H1 (cell line): ENCODE data around the gene COTL1. TPM values are rescaled to one million over a fixed set of nuclear protein-coding genes. Genes with fewer than 3 reads are reported as not detected.

ENCODE experiments used
- BRCA1 ChIP-seq: IDR thresholded peaks from 2 replicates; pipeline ENCODE4 v1.6.1; 2012; ENCODE audit warnings: low read depth, low read length, improper control_type of control experiment
- HDAC2 ChIP-seq, 2 experiments: fragments of 300-600 bp in 1 of 2; sonication (generic) in 1 of 2; IDR thresholded peaks; 2 replicates each; pipeline ENCODE4 v1.6.1; 2011 to 2012; ENCODE audit warnings: low read depth in 2 of 2, low read length in 2 of 2, mild to moderate bottlenecking in 2 of 2, moderate library complexity in 2 of 2, borderline replicate concordance in 1 of 2, inconsistent platforms in 1 of 2
- RAD21 ChIP-seq, 2 experiments: IDR thresholded peaks in 1 of 2; conservative IDR thresholded peaks in 1 of 2; 2 replicates each; pipeline ENCODE4 v1.6.1; 2011; ENCODE audit warnings: low read depth in 2 of 2, low read length in 2 of 2, improper control_type of control experiment in 1 of 2, inconsistent platforms in 1 of 2, mild to moderate bottlenecking in 1 of 2, moderate library complexity in 1 of 2
- polyA plus RNA-seq, 7 experiments: library from polyadenylated mRNA; depleted of rRNA in 3 of 7; stranded (reverse) in 5 of 7; unstranded in 2 of 7; fragments of >200 nt in 5 of 7; fragments of 200-250 nt in 2 of 7; gene quantifications; 1 replicate in 5 of 7; 2 replicates in 1 of 7; 4 replicates in 1 of 7; pipeline versions ENCODE4 v1.2.1 to v1.2.3, GENCODE V29; 2011 to 2013; ENCODE audit warnings: missing spikeins in 2 of 7, mixed read lengths in 2 of 7
- total RNA-seq: library from RNA; stranded (reverse); fragmentation: NEBNext Ultra II Directional; extraction: Animal tissue kit (Norgen Biotek cat#: 25700); gene quantifications from 2 replicates; pipeline ENCODE4 v1.2.1, GENCODE V29; 2021

The COTL1 gene
- total and polyA plus RNA-seq, 2 of the 8 experiments (the other 6 are each of a cell fraction or from before 2014, with no cell fraction given), result 59.2 to 183 TPM

- no peak for TF ChIP-seq RAD21 (IDR thresholded peaks at IDR 0.05 in 1 of 2, conservative IDR thresholded peaks at IDR 0.05 in 1 of 2; ENCODE audit: low read depth in 2 of 2, low read length in 2 of 2)
- no peak for TF ChIP-seq BRCA1
- no peak for TF ChIP-seq HDAC2 (IDR thresholded peaks at IDR 0.05; ENCODE audit: borderline replicate concordance in 1 of 2, low read depth in 2 of 2, low read length in 2 of 2)
Observed at GRCh38 chr16:84521497-84521770, 96.4 kb downstream of the COTL1 start (continued).
